Suprapubic skin (tissue), 4 donors: ENCODE results near the gene SYPL1.

Experiments used
- EP300 ChIP-seq: sonication (generic); formaldehyde crosslinking; IDR thresholded peaks from one replicate; pipeline ENCODE4 v1.6.1; 2017; ENCODE audit warnings: antibody characterized with exemption
- POLR2A ChIP-seq, 2 donors: fragments of 450-650 bp; IDR thresholded peaks; one replicate each; pipeline ENCODE4 v1.6.1; 2017; ENCODE audit warnings: antibody characterized with exemption in 2 of 2, mild to moderate bottlenecking in 2 of 2, moderate library complexity in 2 of 2
- POLR2AphosphoS5 ChIP-seq, 3 donors: sonication (generic); formaldehyde crosslinking; IDR thresholded peaks; one replicate each; pipeline ENCODE4 v1.6.1; 2017; ENCODE audit warnings: antibody characterized with exemption in 3 of 3
- TF ChIP-seq, protein P1 (sequence below), 2 donors: fragments of 200-600 bp in 1 of 2; fragments of 450-650 bp in 1 of 2; sonication (generic) in 1 of 2; IDR thresholded peaks; one replicate each; pipeline ENCODE4 v1.5.1; 2016 to 2019; ENCODE audit warnings: antibody characterized with exemption in 2 of 2, mild to moderate bottlenecking in 1 of 2, moderate library complexity in 1 of 2

DNA sequence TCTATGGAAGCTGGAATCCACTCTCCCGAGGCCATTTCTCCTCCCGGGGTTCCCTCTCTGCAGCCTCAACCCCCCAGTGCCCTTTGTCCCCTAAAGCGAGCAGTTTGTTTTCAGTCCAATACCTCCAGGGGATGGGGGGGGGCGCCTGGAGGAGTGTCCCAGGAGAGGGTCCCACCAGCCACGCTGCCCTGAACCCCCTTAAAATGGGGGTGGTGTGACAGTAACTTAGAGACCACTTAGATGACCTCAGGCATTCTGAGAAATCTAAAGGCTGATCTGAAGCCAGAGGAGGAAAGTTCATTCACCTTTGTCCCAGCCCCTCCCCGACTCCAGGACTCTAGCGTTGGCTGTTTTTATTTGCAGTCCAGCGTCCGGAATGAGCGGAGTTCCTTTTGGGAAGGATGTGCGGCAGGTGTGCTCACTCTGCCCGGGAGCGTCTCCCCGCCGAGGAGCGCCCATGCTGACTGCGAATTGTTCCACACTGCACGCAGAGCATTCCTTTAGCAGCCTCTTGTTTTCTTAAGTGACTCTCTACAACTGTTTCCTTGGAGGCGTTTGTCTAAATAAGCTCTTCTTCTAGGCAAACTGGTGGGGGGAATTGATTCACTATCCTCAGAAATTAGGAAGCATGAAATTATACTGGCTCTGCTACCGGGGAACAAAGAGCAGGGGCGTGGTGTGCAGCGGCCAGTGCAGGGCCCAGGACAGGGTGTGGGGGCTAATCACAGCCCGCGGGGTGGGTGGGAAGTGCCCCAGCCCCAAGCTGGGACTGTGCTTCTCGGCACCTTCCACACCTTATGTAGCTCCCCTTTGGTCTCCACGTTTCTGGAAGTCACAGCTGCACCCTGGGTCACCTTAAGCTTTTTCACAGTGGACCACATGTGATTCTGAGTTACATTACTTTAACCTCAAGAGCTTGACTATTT lies 46.3 kb downstream of the SYPL1 start:
- TF ChIP-seq, protein P1, sequence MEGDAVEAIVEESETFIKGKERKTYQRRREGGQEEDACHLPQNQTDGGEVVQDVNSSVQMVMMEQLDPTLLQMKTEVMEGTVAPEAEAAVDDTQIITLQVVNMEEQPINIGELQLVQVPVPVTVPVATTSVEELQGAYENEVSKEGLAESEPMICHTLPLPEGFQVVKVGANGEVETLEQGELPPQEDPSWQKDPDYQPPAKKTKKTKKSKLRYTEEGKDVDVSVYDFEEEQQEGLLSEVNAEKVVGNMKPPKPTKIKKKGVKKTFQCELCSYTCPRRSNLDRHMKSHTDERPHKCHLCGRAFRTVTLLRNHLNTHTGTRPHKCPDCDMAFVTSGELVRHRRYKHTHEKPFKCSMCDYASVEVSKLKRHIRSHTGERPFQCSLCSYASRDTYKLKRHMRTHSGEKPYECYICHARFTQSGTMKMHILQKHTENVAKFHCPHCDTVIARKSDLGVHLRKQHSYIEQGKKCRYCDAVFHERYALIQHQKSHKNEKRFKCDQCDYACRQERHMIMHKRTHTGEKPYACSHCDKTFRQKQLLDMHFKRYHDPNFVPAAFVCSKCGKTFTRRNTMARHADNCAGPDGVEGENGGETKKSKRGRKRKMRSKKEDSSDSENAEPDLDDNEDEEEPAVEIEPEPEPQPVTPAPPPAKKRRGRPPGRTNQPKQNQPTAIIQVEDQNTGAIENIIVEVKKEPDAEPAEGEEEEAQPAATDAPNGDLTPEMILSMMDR (IDR thresholded peaks at IDR 0.05): no peak
- TF ChIP-seq POLR2AphosphoS5 (IDR thresholded peaks at IDR 0.05): no peak
- no peak for TF ChIP-seq EP300
- TF ChIP-seq POLR2A (IDR thresholded peaks at IDR 0.05): no peak
